GM12872 (cell line): Measurements from ENCODE around the gene LSM4.

Source experiments
- TF ChIP-seq, protein P1 (sequence below): IDR thresholded peaks from 3 replicates; pipeline ENCODE4 v1.5.1; 2011; ENCODE audit warnings: low read depth, mild to moderate bottlenecking, low read length, moderate library complexity; ENCODE audit not compliant: insufficient read depth

LSM4 gene

DNA sequence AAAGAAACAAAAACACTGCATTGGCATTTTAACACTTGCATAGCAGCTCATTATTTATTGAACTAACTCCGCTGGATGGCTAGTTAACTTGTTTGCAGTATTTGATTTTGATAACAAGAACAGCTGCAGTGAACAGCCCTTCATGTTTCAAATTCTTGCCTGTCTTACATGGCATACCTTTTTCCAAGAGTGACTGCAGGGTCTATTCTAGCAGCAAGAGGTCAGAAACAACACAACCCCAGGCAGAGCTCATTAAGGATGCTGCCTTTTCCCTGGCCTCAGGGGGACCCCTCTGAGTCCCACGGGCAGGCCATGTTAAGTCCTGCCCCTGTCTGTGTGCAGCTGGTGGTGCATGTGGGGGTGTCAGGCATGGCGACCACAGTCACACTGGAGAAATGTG is 34.2 kb upstream of the LSM4 start:
- TF ChIP-seq, protein P1, sequence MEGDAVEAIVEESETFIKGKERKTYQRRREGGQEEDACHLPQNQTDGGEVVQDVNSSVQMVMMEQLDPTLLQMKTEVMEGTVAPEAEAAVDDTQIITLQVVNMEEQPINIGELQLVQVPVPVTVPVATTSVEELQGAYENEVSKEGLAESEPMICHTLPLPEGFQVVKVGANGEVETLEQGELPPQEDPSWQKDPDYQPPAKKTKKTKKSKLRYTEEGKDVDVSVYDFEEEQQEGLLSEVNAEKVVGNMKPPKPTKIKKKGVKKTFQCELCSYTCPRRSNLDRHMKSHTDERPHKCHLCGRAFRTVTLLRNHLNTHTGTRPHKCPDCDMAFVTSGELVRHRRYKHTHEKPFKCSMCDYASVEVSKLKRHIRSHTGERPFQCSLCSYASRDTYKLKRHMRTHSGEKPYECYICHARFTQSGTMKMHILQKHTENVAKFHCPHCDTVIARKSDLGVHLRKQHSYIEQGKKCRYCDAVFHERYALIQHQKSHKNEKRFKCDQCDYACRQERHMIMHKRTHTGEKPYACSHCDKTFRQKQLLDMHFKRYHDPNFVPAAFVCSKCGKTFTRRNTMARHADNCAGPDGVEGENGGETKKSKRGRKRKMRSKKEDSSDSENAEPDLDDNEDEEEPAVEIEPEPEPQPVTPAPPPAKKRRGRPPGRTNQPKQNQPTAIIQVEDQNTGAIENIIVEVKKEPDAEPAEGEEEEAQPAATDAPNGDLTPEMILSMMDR, result no peak

DNA sequence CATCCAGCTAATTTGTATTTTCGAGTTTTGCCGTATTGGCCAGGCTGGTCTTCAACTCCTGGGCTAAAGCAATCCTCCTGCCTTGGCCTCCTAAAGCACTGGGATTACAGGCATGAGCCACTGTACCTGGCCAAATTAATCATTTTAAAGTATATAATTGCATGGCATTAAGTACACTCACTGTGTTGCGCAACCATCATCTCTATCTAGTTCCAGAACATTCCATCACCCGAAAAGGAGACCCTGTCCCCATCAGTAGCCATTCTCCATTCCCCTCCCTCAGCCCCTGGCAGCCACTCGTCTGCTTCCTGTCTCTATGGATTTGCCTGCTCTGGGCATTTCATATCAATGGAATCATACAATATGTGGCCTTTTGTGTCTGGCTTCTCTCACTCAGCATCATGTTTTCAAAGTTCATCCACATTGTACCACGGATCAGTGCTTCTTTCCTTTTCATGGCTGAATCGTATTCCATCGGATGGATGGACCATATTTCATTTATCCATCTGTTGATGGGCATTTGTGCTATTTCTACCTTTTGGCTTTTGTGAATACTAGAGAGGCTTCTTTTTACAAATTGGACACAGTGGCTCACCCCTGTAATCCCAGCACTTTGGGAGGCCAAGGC is 30.6 kb upstream of the LSM4 start:
- TF ChIP-seq, protein P1, result no peak

- TF ChIP-seq, protein P1, result no peak
Observed at GRCh38 chr19:18351544-18351943, 28.7 kb upstream of the LSM4 start.

GRCh38 chr19:18350490-18350889 is 27.6 kb upstream of the LSM4 start:
- TF ChIP-seq, protein P1, result no peak

GRCh38 chr19:18349524-18350128 is 26.8 kb upstream of the LSM4 start:
- TF ChIP-seq, protein P1, result peak; percentile 78

- TF ChIP-seq, protein P1, result no peak
Observed at GRCh38 chr19:18348171-18348570, 25.3 kb upstream of the LSM4 start.

DNA sequence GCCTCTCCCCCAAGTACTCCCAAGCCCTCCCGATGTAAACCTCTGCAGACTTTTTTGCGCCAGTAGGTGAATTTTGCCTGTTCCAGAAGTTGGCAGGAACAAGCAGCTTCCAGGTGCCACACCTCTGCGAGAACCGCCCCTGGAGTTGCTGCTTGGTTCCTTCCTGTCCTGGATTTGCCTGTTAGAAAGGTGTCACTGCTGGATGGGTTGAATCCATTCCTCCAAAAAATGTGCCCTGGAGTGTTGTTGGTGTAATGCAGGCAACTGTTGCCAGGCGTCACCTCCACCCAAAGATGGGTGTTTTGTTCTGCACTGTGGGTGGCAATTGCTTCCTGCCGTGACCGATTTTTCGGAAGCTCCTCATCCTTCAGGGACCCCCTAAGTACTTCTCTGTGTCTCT is 23.2 kb upstream of the LSM4 start:
- TF ChIP-seq, protein P1, result no peak
